Hepatocyte (in vitro differentiated cells): ENCODE data around the gene PTCD2.

Experiments
- CTCF ChIP-seq: fragments of 200-600 bp; sonication (generic); IDR thresholded peaks from 2 replicates; pipeline ENCODE4 v1.5.1; 2016; ENCODE audit warnings: antibody characterized with exemption, mild to moderate bottlenecking; ENCODE audit not compliant: poor library complexity
- EZH2 ChIP-seq: fragments of 200-600 bp; sonication (generic); IDR thresholded peaks from 2 replicates; pipeline ENCODE4 v1.6.1; 2016; ENCODE audit warnings: antibody characterized with exemption, mild to moderate bottlenecking, borderline replicate concordance
- EZH2phosphoT487 ChIP-seq: fragments of 200-600 bp; sonication (generic); IDR thresholded peaks from one replicate; pipeline ENCODE4 v1.6.1; 2018; ENCODE audit warnings: antibody characterized with exemption, mild to moderate bottlenecking, low read depth, moderate library complexity; ENCODE audit not compliant: unreplicated experiment, severe bottlenecking

DNA sequence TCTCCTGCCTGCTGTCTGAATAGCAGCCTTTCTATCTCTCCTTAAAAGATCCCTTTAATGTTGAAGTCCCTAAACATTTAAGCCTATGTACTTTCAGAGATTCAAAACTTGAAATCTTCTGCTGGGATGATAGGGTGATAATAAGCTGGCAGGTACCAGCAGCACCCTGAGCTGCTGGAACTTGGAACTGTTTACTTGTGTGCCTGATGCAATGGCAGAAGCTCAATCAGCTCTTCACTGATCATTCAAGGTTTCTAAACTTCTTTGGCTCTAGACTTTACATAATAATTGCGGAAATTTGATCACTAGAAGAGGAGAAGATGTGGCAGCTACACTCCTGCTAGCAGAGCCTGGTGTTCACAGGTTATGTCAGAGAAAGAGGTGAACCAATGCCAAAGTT is 27.8 kb upstream of the PTCD2 start:
- no peak for TF ChIP-seq EZH2
- no peak for TF ChIP-seq CTCF
- no peak for TF ChIP-seq EZH2phosphoT487
